GM21447 (cell line): ENCODE data around the gene C1orf105.

Experiments
- ATAC-seq: cut with Tn5 transposase; IDR thresholded peaks from one replicate; pipeline ENCODE4 v1.9.1; 2021; ENCODE audit not compliant: unreplicated experiment

C1orf105 gene

GRCh38 chr1:172455451-172455850, 35.0 kb downstream of the C1orf105 start:
- no peak for ATAC-seq

DNA sequence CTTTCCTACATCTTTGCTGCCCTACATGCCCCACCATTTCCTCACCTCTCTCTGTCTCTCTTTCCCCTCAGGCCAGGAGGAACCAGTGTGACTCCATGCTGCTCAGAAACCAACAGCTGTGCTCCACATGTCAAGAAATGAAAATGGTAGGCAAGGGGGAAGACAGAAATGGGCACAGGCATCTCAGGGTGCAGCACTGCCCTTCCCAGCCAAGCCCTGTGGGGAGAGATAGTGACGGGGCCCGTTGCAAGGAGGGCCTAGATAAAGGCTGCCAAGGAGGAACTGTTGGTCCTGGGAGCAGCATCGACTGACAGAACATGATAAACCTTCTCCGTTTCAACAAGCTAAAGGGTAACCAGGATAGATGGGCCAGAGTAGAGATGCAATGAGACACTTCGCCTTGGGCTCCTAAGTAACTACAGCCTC, 35.9 kb downstream of the C1orf105 start:
- no peak for ATAC-seq

- ATAC-seq: no peak
Observed at GRCh38 chr1:172457479-172458130, 37.1 kb downstream of the C1orf105 start.

- no peak for ATAC-seq
Observed at GRCh38 chr1:172460177-172460576, 39.7 kb downstream of the C1orf105 start.

- no peak for ATAC-seq
Observed at GRCh38 chr1:172460887-172461315, 40.4 kb downstream of the C1orf105 start.

GRCh38 chr1:172465617-172466016, 45.1 kb downstream of the C1orf105 start:
- no peak for ATAC-seq

- ATAC-seq: no peak
Observed at GRCh38 chr1:172466795-172467407, 46.4 kb downstream of the C1orf105 start.

- ATAC-seq: no peak
Observed at GRCh38 chr1:172467446-172467845, 47.0 kb downstream of the C1orf105 start.

DNA sequence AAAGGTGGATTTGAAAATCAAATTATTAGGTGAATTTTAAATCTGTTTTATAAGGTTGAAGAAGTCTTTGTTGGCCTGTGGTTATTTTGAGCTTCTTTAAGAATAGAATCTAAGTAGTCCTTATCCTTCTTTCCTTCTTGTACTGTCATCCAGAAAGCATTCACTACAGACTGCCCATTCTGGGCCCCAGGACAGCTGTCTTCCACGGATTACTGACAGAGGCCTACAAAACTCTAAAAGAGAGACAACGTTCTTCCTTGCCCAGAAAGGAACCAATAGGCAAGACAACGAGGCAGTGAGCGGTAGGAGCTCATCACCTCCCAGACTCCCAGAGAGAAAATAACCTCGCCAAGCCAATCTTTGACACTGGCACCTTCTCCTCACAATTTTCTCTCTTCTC, 47.8 kb downstream of the C1orf105 start:
- no peak for ATAC-seq

DNA sequence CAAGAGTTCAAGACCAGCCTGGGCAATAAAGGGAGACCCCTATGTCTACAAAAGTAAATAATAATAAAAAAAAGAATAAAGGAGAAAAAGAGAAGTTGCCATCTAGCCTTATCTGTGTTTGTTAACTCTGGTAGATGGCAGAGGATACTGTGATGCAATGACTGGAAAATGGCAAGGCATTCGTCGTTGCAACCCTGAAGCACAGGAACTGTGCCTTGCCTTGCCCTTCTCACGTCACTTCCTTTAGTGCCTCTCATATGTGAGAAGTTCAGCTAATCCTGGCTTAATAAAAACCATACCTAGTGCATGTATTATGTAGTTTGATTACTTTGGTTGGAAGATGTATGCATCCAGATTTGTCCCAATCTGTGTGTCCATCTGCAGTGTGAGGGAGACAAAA, 49.2 kb downstream of the C1orf105 start:
- ATAC-seq: no peak

- no peak for ATAC-seq
Observed at GRCh38 chr1:172470149-172470548, 49.7 kb downstream of the C1orf105 start.

GRCh38 chr1:172471666-172472065, 51.2 kb downstream of the C1orf105 start:
- no peak for ATAC-seq

DNA sequence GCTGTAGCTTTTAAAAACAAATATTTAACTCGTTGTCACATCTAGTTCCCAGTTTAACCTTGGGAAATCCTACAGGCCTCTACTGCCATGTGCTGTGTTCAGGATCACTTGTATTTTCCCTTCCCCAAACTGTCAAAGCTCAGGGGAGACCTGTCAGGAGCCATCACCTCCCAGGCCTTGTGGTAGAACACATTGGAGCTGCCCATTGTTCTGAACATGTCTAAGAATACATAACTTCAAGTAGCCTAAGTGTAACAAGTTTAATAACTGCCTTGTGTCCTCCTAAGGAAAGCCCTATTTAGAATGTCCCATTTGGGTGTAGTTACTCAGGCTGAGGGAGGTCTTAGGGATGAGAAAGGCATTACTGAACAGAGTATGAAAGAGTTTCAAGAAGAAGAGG, 52.0 kb downstream of the C1orf105 start:
- no peak for ATAC-seq

DNA sequence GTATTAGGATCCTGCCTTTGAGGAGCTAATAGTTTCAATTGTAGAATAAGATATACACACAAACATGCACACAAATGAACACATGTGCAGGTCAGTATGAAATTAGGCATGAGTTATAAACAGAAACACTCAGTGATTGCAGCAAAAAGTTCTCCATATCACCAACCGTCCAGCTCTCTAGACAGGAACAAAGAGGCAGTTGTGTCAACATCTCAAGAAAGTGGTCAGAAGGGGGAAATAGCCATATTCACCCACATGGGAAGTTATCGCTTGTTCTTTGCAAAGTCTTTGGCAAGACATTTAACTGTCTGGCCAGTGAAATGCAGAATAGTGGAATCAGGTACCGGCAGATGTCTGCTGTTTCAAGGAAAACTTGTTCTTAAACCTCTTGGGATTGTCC, 52.8 kb downstream of the C1orf105 start:
- ATAC-seq: no peak

- ATAC-seq: no peak
Observed at GRCh38 chr1:172473842-172474241, 53.4 kb downstream of the C1orf105 start.

GRCh38 chr1:172476218-172476811, 55.8 kb downstream of the C1orf105 start:
- no peak for ATAC-seq

DNA sequence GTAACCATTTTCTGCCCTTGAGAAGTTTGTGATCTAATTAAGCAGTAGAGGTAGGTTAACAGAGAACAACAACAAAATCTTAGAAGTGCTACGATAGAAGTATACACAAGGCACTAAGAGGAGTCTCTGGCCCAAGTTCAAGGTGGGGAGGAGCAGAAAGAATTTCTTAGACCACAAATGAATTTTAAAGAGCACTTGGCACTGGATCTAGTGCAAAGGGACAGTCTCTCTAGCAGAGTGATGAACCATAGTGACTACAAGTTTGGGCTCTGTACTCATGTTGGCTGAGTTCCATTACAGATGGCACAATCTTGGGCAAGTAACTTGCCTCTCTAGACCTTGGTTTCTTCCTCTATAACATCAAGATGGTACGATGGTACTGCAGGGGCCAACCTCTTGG, 56.7 kb downstream of the C1orf105 start:
- ATAC-seq: no peak

DNA sequence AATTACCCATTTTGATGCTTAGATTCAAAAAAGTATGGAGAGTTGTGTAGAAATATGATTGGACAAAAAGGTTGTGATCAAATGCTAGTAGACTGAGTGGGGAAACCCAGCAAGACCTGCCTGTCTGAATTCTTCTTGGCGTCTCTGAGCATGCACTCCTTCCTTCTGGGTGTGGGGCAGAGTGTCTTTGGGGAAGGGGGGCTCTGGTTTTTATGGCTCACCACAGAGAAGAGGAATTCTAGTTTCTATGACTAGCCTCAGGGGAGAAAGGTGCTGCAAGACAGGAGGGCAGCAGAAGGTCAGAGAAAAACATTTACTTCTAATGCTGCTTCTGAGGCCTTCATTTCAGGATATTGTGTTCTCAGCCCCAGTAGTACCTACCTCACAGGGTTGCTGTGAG, 57.3 kb downstream of the C1orf105 start:
- no peak for ATAC-seq

DNA sequence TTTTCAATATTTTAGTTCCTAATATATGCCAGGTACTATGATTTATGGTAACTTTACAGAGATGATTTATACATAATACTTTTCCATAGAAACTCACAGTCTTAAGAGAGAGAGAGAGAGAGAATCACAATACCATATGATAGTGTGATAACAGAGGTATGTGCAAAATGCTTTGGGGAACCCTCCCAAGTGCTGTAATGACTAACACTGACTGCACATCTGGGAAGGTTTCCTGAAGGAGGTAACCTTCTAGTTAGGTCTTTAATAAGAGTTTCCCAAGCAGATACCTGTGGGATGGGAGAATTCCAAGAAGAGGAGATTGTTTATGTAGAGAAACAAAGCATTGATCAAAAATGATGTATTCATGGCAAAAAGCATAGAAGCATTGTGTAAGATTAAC, 58.0 kb downstream of the C1orf105 start:
- ATAC-seq: no peak

GRCh38 chr1:172480431-172480830, 59.9 kb downstream of the C1orf105 start:
- no peak for ATAC-seq

GRCh38 chr1:172482044-172482443, 61.6 kb downstream of the C1orf105 start:
- no peak for ATAC-seq

GRCh38 chr1:172483448-172483847, 63.0 kb downstream of the C1orf105 start:
- no peak for ATAC-seq
